Measurements from ENCODE around the gene GNAT2.

DNA sequence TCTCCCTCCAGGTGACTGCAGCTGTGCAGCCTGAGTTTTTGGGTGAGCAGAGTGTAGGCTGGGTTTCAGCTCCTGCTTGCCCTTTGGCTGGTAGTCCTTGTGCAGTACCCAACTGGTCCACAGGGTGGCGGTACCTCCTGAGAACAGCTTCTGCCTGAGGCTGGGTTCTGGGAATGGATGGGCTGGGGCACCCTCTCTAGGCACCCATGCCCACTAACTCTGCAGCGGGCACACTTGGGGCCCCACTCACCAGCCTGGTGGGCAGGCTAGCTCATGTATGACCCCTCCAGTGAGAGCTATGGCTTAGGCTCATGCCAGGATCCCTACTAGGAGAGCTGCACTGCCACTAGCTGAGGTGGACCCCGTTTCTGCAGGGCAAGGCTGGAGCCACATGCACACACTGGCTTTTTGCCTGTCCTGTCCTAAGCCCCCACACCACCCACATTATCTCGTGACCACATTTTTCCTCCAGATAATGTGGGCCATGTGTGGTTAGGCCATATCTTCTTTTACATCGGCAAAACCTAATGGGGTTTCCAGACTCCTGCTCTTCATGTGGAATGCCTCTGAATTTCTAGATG is 21.0 kb upstream of the GNAT2 start:
- no peak for TF ChIP-seq CREM (CRISPR knock-in tag; IDR thresholded peaks at IDR 0.05)
- no peak for TF ChIP-seq ZNF232 (CRISPR knock-in tag; IDR thresholded peaks at IDR 0.05)

All from WTC11 (cell line).